Stimulated activated memory B cell treated with anti-CD40 and anti-IgM and Interleukin-4, amounts not matched to agents 10 μg/mL and 1 μg/mL and 100 μg/mL, for 72 hours (primary cell): ENCODE data around the gene MMP15.

Experiments
- ATAC-seq: fragments of 150-1000 bp; cut with Tn5 transposase; 2 replicates; pipeline ENCODE4 v1.10.0; 2021
- H3K27ac Mint-ChIP-seq: one replicate; pipeline ENCODE4 v1.8.0; 2022; ENCODE audit warnings: mild to moderate bottlenecking, mixed read lengths
- H3K27me3 Mint-ChIP-seq: one replicate; pipeline ENCODE4 v1.8.0; 2022; ENCODE audit warnings: mixed read lengths
- H3K36me3 Mint-ChIP-seq: one replicate; pipeline ENCODE4 v1.8.0; 2022; ENCODE audit warnings: mixed read lengths
- H3K4me1 Mint-ChIP-seq: one replicate; pipeline ENCODE4 v1.8.0; 2022; ENCODE audit warnings: mixed read lengths
- H3K4me3 Mint-ChIP-seq: one replicate; pipeline ENCODE4 v1.8.0; 2022; ENCODE audit warnings: mild to moderate bottlenecking, moderate library complexity, mixed read lengths
- H3K9me3 Mint-ChIP-seq: one replicate; pipeline ENCODE4 v1.8.0; 2022; ENCODE audit warnings: mixed read lengths

Gene MMP15

GRCh38 chr16:58046054-58046881, 20.7 kb downstream of the MMP15 start:
- Mint-ChIP-seq H3K27ac (no peak overlapping the region), H3K27me3 (peaks cover 24% of the 10 kb centered on the region), H3K4me1 (no peaks in the 10 kb centered on the region), H3K36me3 (peaks cover 5% of the 10 kb centered on the region), H3K9me3 (peaks cover 5% of the 10 kb centered on the region), H3K4me3 (no peak overlapping the region)
- ATAC-seq = no peak

GRCh38 chr16:58046936-58047335, 21.4 kb downstream of the MMP15 start:
- ATAC-seq = no peak
- no peak overlapping the region for H3K27ac Mint-ChIP-seq
- no peaks in the 10 kb centered on the region for H3K4me1 Mint-ChIP-seq
- peaks cover 6% of the 10 kb centered on the region for H3K9me3 Mint-ChIP-seq
- peaks cover 28% of the 10 kb centered on the region for H3K27me3 Mint-ChIP-seq
- no peak overlapping the region for H3K4me3 Mint-ChIP-seq
- peaks cover 7% of the 10 kb centered on the region for H3K36me3 Mint-ChIP-seq

- ATAC-seq = no peak
- Mint-ChIP-seq H3K27me3 (peaks cover 28% of the 10 kb centered on the region), H3K27ac (no peak overlapping the region), H3K36me3 (peaks cover 7% of the 10 kb centered on the region), H3K4me1 (no peaks in the 10 kb centered on the region), H3K9me3 (peaks cover 6% of the 10 kb centered on the region), H3K4me3 (no peak overlapping the region)
These were observed 22.2 kb downstream of the MMP15 start for GRCh38 chr16:58047557-58048348.

- Mint-ChIP-seq H3K36me3 (peaks cover 7% of the 10 kb centered on the region), H3K4me3 (no peak overlapping the region), H3K27ac (no peak overlapping the region), H3K27me3 (peaks cover 28% of the 10 kb centered on the region), H3K9me3 (peaks cover 6% of the 10 kb centered on the region), H3K4me1 (no peaks in the 10 kb centered on the region)
- no peak for ATAC-seq
These were observed 23.1 kb downstream of the MMP15 start for GRCh38 chr16:58048494-58049231.

- no peak for ATAC-seq
- Mint-ChIP-seq H3K27me3 (peaks cover 28% of the 10 kb centered on the region), H3K27ac (no peak overlapping the region), H3K4me1 (no peaks in the 10 kb centered on the region), H3K9me3 (peaks cover 6% of the 10 kb centered on the region), H3K36me3 (peaks cover 7% of the 10 kb centered on the region), H3K4me3 (no peak overlapping the region)
These were observed 24.0 kb downstream of the MMP15 start for GRCh38 chr16:58049232-58050185.

GRCh38 chr16:58051296-58051695, 25.7 kb downstream of the MMP15 start:
- Mint-ChIP-seq H3K4me3 (no peak overlapping the region), H3K27me3 (peaks cover 38% of the 10 kb centered on the region), H3K36me3 (peaks cover 7% of the 10 kb centered on the region), H3K4me1 (no peaks in the 10 kb centered on the region), H3K9me3 (peaks cover 6% of the 10 kb centered on the region), H3K27ac (no peak overlapping the region)
- no peak for ATAC-seq

GRCh38 chr16:58051821-58052603, 26.5 kb downstream of the MMP15 start:
- Mint-ChIP-seq H3K36me3 (peaks cover 7% of the 10 kb centered on the region), H3K27ac (no peak overlapping the region), H3K4me3 (no peak overlapping the region), H3K9me3 (peaks cover 6% of the 10 kb centered on the region), H3K27me3 (peaks cover 38% of the 10 kb centered on the region), H3K4me1 (no peaks in the 10 kb centered on the region)
- no peak for ATAC-seq

GRCh38 chr16:58053682-58054005, 28.1 kb downstream of the MMP15 start:
- H3K36me3 Mint-ChIP-seq = peaks cover 7% of the 10 kb centered on the region
- no peak overlapping the region for H3K4me3 Mint-ChIP-seq
- H3K27me3 Mint-ChIP-seq = peaks cover 38% of the 10 kb centered on the region
- no peak overlapping the region for H3K27ac Mint-ChIP-seq
- H3K9me3 Mint-ChIP-seq = peaks cover 6% of the 10 kb centered on the region
- ATAC-seq = no peak
- H3K4me1 Mint-ChIP-seq = no peaks in the 10 kb centered on the region

- peaks cover 34% of the 10 kb centered on the region for H3K27me3 Mint-ChIP-seq
- H3K9me3 Mint-ChIP-seq = peaks cover 6% of the 10 kb centered on the region
- no peak overlapping the region for H3K4me3 Mint-ChIP-seq
- no peak for ATAC-seq
- H3K36me3 Mint-ChIP-seq = peaks cover 7% of the 10 kb centered on the region
- no peak overlapping the region for H3K27ac Mint-ChIP-seq
- H3K4me1 Mint-ChIP-seq = no peaks in the 10 kb centered on the region
These were observed 28.7 kb downstream of the MMP15 start for GRCh38 chr16:58054289-58054688.

- Mint-ChIP-seq H3K9me3 (no peaks in the 10 kb centered on the region), H3K27me3 (peaks cover 11% of the 10 kb centered on the region), H3K4me3 (no peak overlapping the region), H3K36me3 (no peaks in the 10 kb centered on the region), H3K27ac (no peak overlapping the region), H3K4me1 (no peaks in the 10 kb centered on the region)
- ATAC-seq = no peak
These were observed 31.0 kb downstream of the MMP15 start for GRCh38 chr16:58056580-58056979.

- no peak for ATAC-seq
- Mint-ChIP-seq H3K4me3 (no peak overlapping the region), H3K9me3 (no peaks in the 10 kb centered on the region), H3K36me3 (no peaks in the 10 kb centered on the region), H3K27ac (no peak overlapping the region), H3K4me1 (no peaks in the 10 kb centered on the region), H3K27me3 (peaks cover 9% of the 10 kb centered on the region)
These were observed 31.6 kb downstream of the MMP15 start for GRCh38 chr16:58057121-58057520.

- H3K4me1 Mint-ChIP-seq = no peaks in the 10 kb centered on the region
- no peak overlapping the region for H3K27ac Mint-ChIP-seq
- H3K9me3 Mint-ChIP-seq = no peaks in the 10 kb centered on the region
- no peak overlapping the region for H3K4me3 Mint-ChIP-seq
- no peaks in the 10 kb centered on the region for H3K36me3 Mint-ChIP-seq
- H3K27me3 Mint-ChIP-seq = peaks cover 9% of the 10 kb centered on the region
- ATAC-seq = no peak
These were observed 32.2 kb downstream of the MMP15 start for GRCh38 chr16:58057784-58058183.

GRCh38 chr16:58062821-58063220, 37.3 kb downstream of the MMP15 start:
- H3K27me3 Mint-ChIP-seq = no peaks in the 10 kb centered on the region
- H3K4me1 Mint-ChIP-seq = no peaks in the 10 kb centered on the region
- H3K4me3 Mint-ChIP-seq = no peak overlapping the region
- no peaks in the 10 kb centered on the region for H3K9me3 Mint-ChIP-seq
- no peaks in the 10 kb centered on the region for H3K36me3 Mint-ChIP-seq
- no peak overlapping the region for H3K27ac Mint-ChIP-seq
- no peak for ATAC-seq
